GM21526 (cell line): ENCODE measurements around the gene TPD52L3.

Experiments used
- ATAC-seq: cut with Tn5 transposase; IDR thresholded peaks from one replicate; pipeline ENCODE4 v1.9.1; 2021; ENCODE audit warnings: moderate library complexity; ENCODE audit not compliant: unreplicated experiment, low FRiP score

TPD52L3 gene

DNA sequence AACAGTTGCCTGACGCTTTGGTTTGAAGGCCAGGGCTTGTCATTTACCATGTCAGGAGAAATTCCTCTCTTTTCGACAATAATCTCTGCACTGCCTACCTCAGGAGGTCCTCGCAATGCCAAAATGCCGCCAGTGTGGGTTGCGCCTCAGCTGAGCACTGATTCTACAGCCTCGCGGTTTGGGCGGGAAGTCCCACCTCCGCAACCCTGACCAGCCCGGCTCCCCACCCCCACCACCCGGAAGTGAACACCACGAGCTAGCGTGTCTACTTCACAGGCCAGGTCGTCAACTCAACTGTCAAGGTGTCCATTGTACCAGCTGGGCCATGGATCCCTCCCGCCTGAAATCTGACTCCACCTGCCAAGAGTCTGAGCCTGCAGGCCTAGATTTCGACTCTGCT, at the start of gene TPD52L3:
TPD52L3 (plus strand) TSS at position 273 of the 400 bp plus-strand sequence. CDS start 221 bp downstream, outside the sequence.
- no peak for ATAC-seq

GRCh38 chr9:6301858-6302257, 26.3 kb upstream of the TPD52L3 start:
- no peak for ATAC-seq

GRCh38 chr9:6302417-6302816, 25.8 kb upstream of the TPD52L3 start:
- ATAC-seq: no peak

- ATAC-seq: no peak
Measured at GRCh38 chr9:6304232-6304631, 23.9 kb upstream of the TPD52L3 start.

- no peak for ATAC-seq
Measured at GRCh38 chr9:6305954-6306563, 22.1 kb upstream of the TPD52L3 start.

- no peak for ATAC-seq
Measured at GRCh38 chr9:6307551-6308096, 20.6 kb upstream of the TPD52L3 start.

GRCh38 chr9:6330958-6331634, 2.9 kb downstream of the TPD52L3 start:
- no peak for ATAC-seq

DNA sequence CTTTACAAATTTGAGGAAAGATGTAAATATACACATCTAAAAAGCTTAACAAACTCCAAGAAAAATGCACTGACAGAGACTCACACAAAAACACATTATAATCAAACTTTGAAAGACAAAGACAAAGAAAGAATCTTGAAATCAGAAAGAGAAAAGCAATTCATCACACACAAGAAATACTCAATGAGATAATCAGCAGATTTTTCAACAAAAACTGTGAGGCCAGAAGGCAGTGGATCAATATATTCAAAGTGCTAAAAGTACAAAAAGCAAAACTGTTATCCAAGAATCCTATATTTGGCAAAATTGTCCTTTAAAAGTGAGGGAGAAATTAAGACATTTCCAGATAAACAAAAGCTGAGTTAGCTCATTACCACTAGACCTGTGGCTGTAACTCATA, 6.1 kb downstream of the TPD52L3 start:
- ATAC-seq: no peak

GRCh38 chr9:6348766-6349165, 20.6 kb downstream of the TPD52L3 start:
- no peak for ATAC-seq

DNA sequence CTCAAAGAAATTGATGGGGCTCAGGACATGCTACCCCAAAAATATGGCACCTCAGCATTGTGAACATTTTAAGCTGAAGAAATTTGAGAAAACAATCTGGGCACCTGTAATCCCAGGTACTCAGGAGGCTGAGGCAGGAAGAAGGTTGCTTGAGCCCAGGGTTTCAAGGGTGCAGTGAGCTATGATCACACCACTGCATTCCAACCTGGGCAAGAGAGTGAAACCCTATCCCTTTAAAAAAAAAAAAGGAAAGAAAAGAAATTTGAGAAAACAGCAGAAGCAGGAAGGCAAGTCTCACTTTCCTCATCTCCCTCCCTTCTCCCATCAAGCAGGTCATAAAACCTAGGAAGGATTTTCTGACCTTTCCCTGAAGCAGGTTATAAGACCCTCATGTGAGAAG, 23.6 kb downstream of the TPD52L3 start:
- ATAC-seq: no peak

- ATAC-seq: peak; percentile 72
Measured at GRCh38 chr9:6354072-6354686, 26.0 kb downstream of the TPD52L3 start.

GRCh38 chr9:6355728-6356127, 27.6 kb downstream of the TPD52L3 start:
- ATAC-seq: peak; percentile 72

DNA sequence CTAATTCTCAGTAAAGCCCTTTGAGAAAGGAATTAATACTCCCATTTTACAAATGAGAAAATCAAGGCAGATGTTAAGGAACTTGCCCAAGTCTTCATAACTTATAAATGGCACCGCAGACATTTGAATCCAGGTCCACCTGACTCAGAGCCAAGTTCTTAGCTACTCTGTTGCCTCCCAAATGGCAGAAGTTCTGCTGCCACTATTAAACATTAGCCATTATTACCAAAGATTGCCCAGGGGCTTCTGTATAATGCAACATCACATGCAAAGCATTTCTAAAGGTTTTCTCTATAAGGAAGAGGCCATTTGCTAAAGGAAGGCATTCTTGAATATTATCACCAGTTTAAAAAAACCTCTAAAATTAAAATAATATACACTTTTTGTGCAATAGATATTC, 28.3 kb downstream of the TPD52L3 start:
- no peak for ATAC-seq

DNA sequence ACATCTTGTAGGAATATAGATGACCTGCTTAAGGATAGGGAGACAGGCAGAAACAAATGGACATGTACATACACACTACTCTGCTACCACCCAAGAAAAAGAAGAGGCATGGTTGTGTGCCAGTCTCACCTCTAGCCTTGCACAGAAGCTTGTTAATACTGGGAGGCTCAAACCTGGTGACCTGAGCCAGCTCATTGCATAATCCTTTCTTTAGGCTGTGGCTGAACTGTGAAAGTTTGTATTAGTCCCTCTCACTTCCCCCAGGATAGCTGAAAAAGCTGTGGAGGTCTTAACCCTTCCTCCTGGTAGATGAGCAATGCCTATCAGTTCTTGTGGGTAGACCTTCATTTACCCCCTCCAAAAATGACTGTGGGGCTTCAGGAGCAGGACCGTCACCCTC, 28.7 kb downstream of the TPD52L3 start:
- ATAC-seq: no peak

- ATAC-seq: no peak
Measured at GRCh38 chr9:6367128-6367890, 39.1 kb downstream of the TPD52L3 start.

DNA sequence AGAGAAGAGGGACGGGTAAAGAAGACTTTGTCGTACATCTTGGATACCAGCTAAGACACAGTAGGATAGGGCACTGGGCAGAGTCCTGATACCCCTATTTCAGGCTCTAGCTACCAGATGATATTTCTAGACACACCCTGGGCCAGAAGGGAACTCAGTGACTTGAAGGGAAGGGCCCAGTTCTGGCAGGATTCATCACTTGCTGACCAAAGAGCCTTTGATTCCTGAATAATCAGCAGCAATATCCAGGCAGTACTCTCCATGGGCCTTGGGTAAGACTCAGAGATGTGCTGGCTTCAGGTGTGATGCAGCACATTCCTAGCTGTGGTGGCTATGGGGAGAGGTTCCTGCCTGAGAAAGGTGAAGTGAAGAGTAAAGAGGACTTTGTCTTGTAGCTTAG, 40.7 kb downstream of the TPD52L3 start:
- ATAC-seq: no peak
